Liver (tissue), 9 donors: ENCODE results near the gene HOXB3. TPM values are rescaled to one million over a fixed set of nuclear protein-coding genes. Genes with fewer than 3 reads are reported as not detected.

Experiments used
- DNase-seq: peaks from one replicate; pipeline ENCODE4 v3.0.0-alpha.2; 2017; ENCODE audit warnings: low spot score
- H3K27ac ChIP-seq, 2 donors: one replicate each; pipeline ENCODE4 v1.7.0; 2013; ENCODE audit warnings: inconsistent platforms in 2 of 2, low read length in 2 of 2, control low read depth in 1 of 2, low read depth in 1 of 2, mild to moderate bottlenecking in 1 of 2
- H3K27me3 ChIP-seq, 4 donors: one replicate each; pipeline versions ENCODE4 v1.6.1 to v1.7.0; 2013; ENCODE audit warnings: low read length in 3 of 4, inconsistent platforms in 1 of 4, mild to moderate bottlenecking in 1 of 4, moderate library complexity in 1 of 4; ENCODE audit not compliant: control insufficient read depth in 4 of 4, insufficient read depth in 4 of 4
- H3K36me3 ChIP-seq, 4 donors: one replicate each; pipeline versions ENCODE4 v1.6.1 to v1.7.0; 2013; ENCODE audit warnings: low read length in 3 of 4, mild to moderate bottlenecking in 3 of 4, low read depth in 1 of 4, moderate library complexity in 1 of 4; ENCODE audit not compliant: control insufficient read depth in 4 of 4, insufficient read depth in 3 of 4
- H3K4me1 ChIP-seq, 4 donors: one replicate each; pipeline versions ENCODE4 v1.6.1 to v1.7.0; 2013; ENCODE audit warnings: low read length in 3 of 4, mild to moderate bottlenecking in 3 of 4, moderate library complexity in 1 of 4; ENCODE audit not compliant: control insufficient read depth in 4 of 4, insufficient read depth in 4 of 4
- H3K4me3 ChIP-seq, 3 donors: one replicate each; pipeline versions ENCODE4 v1.6.1 to v1.7.0; 2013; ENCODE audit warnings: low read length in 3 of 3, control low read depth in 1 of 3, low read depth in 1 of 3, mild to moderate bottlenecking in 1 of 3
- H3K9ac ChIP-seq, 2 donors: one replicate each; pipeline ENCODE4 v1.7.0; 2013; ENCODE audit warnings: low read length in 2 of 2, mild to moderate bottlenecking in 2 of 2, moderate library complexity in 2 of 2, control low read depth in 1 of 2, low read depth in 1 of 2
- H3K9me3 ChIP-seq, 4 donors: one replicate each; pipeline versions ENCODE4 v1.6.1 to v1.7.0; 2013; ENCODE audit warnings: low read length in 3 of 4; ENCODE audit not compliant: control insufficient read depth in 4 of 4
- ATF3 ChIP-seq: IDR thresholded peaks from 2 replicates; pipeline ENCODE4 v1.6.1; 2016; ENCODE audit warnings: antibody characterized with exemption
- EGR1 ChIP-seq, 2 donors: IDR thresholded peaks; 2 replicates each; pipeline ENCODE4 v1.6.1; 2016 to 2018; ENCODE audit warnings: antibody characterized with exemption in 2 of 2, low read depth in 2 of 2
- FOXA1 ChIP-seq: IDR thresholded peaks from 2 replicates; pipeline ENCODE4 v1.6.1; 2016; ENCODE audit warnings: antibody characterized with exemption
- FOXA2 ChIP-seq: IDR thresholded peaks from 2 replicates; pipeline ENCODE4 v1.6.1; 2016; ENCODE audit warnings: antibody characterized with exemption
- GABPA ChIP-seq, 2 donors: IDR thresholded peaks in 1 of 2; conservative IDR thresholded peaks in 1 of 2; 2 replicates each; pipeline ENCODE4 v1.6.1; 2016; ENCODE audit warnings: antibody characterized with exemption in 2 of 2, mild to moderate bottlenecking in 1 of 2, moderate library complexity in 1 of 2
- HNF4A ChIP-seq, 2 donors: conservative IDR thresholded peaks; 2 replicates each; pipeline ENCODE4 v1.6.1; 2016; ENCODE audit warnings: antibody characterized with exemption in 2 of 2, mild to moderate bottlenecking in 2 of 2
- HNF4G ChIP-seq: IDR thresholded peaks from 2 replicates; pipeline ENCODE4 v1.6.1; 2016; ENCODE audit warnings: antibody characterized with exemption
- JUND ChIP-seq, 2 donors: IDR thresholded peaks; 2 replicates each; pipeline ENCODE4 v1.6.1; 2016; ENCODE audit warnings: antibody characterized with exemption in 2 of 2
- MAX ChIP-seq: IDR thresholded peaks from 2 replicates; pipeline ENCODE4 v1.6.1; 2016; ENCODE audit warnings: antibody characterized with exemption
- NR2F2 ChIP-seq: IDR thresholded peaks from 2 replicates; pipeline ENCODE4 v1.6.1; 2016; ENCODE audit warnings: antibody characterized with exemption
- RAD21 ChIP-seq, 2 donors: IDR thresholded peaks; 2 replicates each; pipeline ENCODE4 v1.6.1; 2016; ENCODE audit warnings: antibody characterized with exemption in 2 of 2, mild to moderate bottlenecking in 2 of 2
- REST ChIP-seq: IDR thresholded peaks from 2 replicates; pipeline ENCODE4 v1.6.1; 2016; ENCODE audit warnings: antibody characterized with exemption, mild to moderate bottlenecking
- RXRA ChIP-seq, 2 donors: IDR thresholded peaks; 2 replicates each; pipeline ENCODE4 v1.6.1; 2017 to 2018; ENCODE audit warnings: antibody characterized with exemption in 2 of 2, mild to moderate bottlenecking in 1 of 2
- SP1 ChIP-seq: IDR thresholded peaks from 2 replicates; pipeline ENCODE4 v1.6.1; 2018; ENCODE audit warnings: antibody characterized with exemption, mild to moderate bottlenecking
- TAF1 ChIP-seq: conservative IDR thresholded peaks from 2 replicates; pipeline ENCODE4 v1.6.1; 2016; ENCODE audit warnings: antibody characterized with exemption, mild to moderate bottlenecking
- YY1 ChIP-seq: IDR thresholded peaks from 2 replicates; pipeline ENCODE4 v1.6.1; 2016; ENCODE audit warnings: antibody characterized with exemption, mild to moderate bottlenecking
- WGBS: extraction: QIAGEN DNeasy Blood & Tissue Kit; methylation state at CpG from one replicate; pipeline ENCODE4 v1.1.7; 2013; 5-methylcytosine and 5-hydroxymethylcytosine counted together
- polyA plus RNA-seq, 2 donors: library from polyadenylated mRNA; stranded (reverse) in 1 of 2; unstranded in 1 of 2; fragments of 200-250 nt in 1 of 2; fragments of >200 nt in 1 of 2; fragmentation: Nextera tagmentation in 1 of 2; extraction: Ambion mirVana in 1 of 2; gene quantifications; one replicate each; pipeline versions ENCODE4 v1.2.1 to v1.2.3, GENCODE V29; 2013 to 2015
- total RNA-seq, 2 donors: library from RNA; depleted of rRNA; stranded (reverse); fragments of >200 nt; gene quantifications; one replicate each; pipeline ENCODE4 v1.2.3, GENCODE V29; 2014
- TF ChIP-seq, protein P1 (sequence below): IDR thresholded peaks from 2 replicates; pipeline ENCODE4 v1.6.1; 2016; ENCODE audit warnings: antibody characterized with exemption
- donor health status: healthy.
- donor health status: healthy.
- donor health status: healthy.
- donor health status: healthy.
- donor health status: healthy.

HOXB3 gene
- total and polyA plus RNA-seq, 4 donors, result 0.75 to 2.2 (median 1.2) TPM

DNA sequence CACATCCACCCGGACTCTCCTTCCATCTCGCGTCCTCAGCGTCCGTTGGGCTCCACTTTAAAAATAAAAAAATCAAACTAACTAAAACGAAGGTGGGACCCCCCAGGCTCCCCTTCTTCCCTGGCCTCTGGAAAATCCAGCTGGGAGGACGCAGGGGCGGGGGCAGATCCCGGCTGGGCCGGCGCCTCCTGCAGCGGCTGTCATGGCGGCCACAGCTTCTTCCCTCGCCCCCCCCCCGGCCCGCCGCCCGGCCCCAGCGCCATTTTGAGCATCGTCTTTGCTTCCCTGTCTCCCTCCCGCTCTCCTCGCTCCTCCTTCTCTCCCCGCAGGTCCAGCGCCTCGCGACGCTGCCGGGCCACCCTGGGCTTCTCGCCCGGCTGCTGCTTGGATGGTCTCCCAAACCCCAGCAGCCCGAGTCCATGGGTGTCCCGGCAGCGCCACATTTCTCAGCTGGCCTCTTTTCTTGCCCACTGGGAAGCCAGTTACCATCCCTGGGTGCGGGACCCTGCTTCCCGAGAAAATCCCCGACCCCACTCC, 48.4 kb downstream of the HOXB3 start:
- Histone ChIP-seq H3K27me3 (peaks cover 2 to 12% (median 3%) of the 10 kb centered on the region in 4 donors), H3K4me3 (peak overlapping the region in 2 of 3 donors; percentile 8 to 18), H3K9ac (peak overlapping the region in 1 of 2 donors; percentile 27), H3K27ac (peak overlapping the region; percentile 72 to 81), H3K36me3 (no peaks in the 10 kb centered on the region), H3K9me3 (no peaks in the 10 kb centered on the region), H3K4me1 (peaks cover 0 to 9% (median 3%) of the 10 kb centered on the region in 4 donors)
- WGBS, result 15% methylated on average over 34 of the region's 36 CpGs
- DNase-seq, result peak; percentile 65
- TF ChIP-seq RXRA (IDR thresholded peaks at IDR 0.05) (no peak), YY1 (peak; percentile 70)

DNA sequence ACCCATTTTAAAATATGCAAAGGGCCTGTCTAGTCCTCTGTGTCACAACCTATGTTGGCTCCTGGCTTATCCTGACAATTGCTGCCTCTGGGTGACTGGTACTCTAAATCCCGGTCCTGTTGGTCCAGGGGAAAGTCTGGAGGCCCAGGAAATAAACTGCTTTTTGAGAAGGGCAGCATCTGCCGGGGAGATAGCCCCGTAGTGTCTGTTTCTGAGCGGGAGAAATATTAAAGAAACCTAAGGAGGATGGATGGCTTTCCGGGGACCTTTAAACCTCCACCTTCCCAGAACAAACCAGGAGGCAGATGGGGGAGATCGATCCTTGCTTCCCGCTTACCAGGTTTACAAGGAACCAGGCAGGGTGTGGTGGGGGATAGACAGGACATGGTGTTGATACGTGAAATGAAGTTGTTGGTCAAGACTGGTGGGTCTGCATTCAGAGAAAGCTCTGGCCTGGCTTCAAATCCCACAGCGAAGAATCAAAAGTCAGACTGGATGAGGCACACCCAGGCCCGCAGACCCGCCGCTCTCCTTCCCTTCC, 48.9 kb downstream of the HOXB3 start:
- peak overlapping the region in 1 of 3 donors; percentile 8 for H3K4me3 ChIP-seq
- peaks cover 0 to 9% (median 3%) of the 10 kb centered on the region in 4 donors for H3K4me1 ChIP-seq
- DNase-seq, result no peak
- TF ChIP-seq NR2F2, result no peak
- TF ChIP-seq SP1, result no peak
- TF ChIP-seq ATF3, result no peak
- TF ChIP-seq FOXA2, result no peak
- TF ChIP-seq EGR1 (IDR thresholded peaks at IDR 0.05; ENCODE audit: low read depth in 2 of 2), result no peak
- TF ChIP-seq JUND (IDR thresholded peaks at IDR 0.05), result no peak
- TF ChIP-seq FOXA1, result no peak
- no peak for TF ChIP-seq RAD21 (IDR thresholded peaks at IDR 0.05)
- no peak for TF ChIP-seq REST
- TF ChIP-seq, protein P1, sequence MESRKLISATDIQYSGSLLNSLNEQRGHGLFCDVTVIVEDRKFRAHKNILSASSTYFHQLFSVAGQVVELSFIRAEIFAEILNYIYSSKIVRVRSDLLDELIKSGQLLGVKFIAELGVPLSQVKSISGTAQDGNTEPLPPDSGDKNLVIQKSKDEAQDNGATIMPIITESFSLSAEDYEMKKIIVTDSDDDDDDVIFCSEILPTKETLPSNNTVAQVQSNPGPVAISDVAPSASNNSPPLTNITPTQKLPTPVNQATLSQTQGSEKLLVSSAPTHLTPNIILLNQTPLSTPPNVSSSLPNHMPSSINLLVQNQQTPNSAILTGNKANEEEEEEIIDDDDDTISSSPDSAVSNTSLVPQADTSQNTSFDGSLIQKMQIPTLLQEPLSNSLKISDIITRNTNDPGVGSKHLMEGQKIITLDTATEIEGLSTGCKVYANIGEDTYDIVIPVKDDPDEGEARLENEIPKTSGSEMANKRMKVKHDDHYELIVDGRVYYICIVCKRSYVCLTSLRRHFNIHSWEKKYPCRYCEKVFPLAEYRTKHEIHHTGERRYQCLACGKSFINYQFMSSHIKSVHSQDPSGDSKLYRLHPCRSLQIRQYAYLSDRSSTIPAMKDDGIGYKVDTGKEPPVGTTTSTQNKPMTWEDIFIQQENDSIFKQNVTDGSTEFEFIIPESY, result no peak
- no peak for TF ChIP-seq GABPA (IDR thresholded peaks at IDR 0.05 in 1 of 2, conservative IDR thresholded peaks at IDR 0.05 in 1 of 2)
- TF ChIP-seq RXRA (IDR thresholded peaks at IDR 0.05), result no peak
- no peak for TF ChIP-seq HNF4G
- no peak for TF ChIP-seq MAX
- no peak for TF ChIP-seq HNF4A (conservative IDR thresholded peaks at IDR 0.05)
- TF ChIP-seq YY1, result no peak
- no peak for TF ChIP-seq TAF1
- no peaks in the 10 kb centered on the region for H3K9me3 ChIP-seq
- H3K27ac ChIP-seq, result peak overlapping the region; percentile 72 to 81
- 33% methylated on average over 12 of the region's 12 CpGs for WGBS
- no peaks in the 10 kb centered on the region for H3K36me3 ChIP-seq
- H3K27me3 ChIP-seq, result peaks cover 2 to 12% (median 3%) of the 10 kb centered on the region in 4 donors
- peak overlapping the region in 1 of 2 donors; percentile 19 for H3K9ac ChIP-seq
